Right lobe of liver (tissue), 6 donors: Measurements from ENCODE around the gene ART3. TPM values are rescaled to one million over a fixed set of nuclear protein-coding genes. Genes with fewer than 3 reads are reported as not detected.

Source experiments
- ATAC-seq, 4 donors: fragments of 200-7000 bp; cut with Tn5 transposase; one replicate each; pipeline ENCODE4 v1.9.1; 2020; ENCODE audit warnings: mild to moderate bottlenecking in 4 of 4, moderate library complexity in 4 of 4
- DNase-seq, 3 donors: peaks; one replicate each; pipeline ENCODE4 v3.0.0-alpha.2; 2020
- H3K27ac ChIP-seq, 3 donors: fragments of 200-600 bp; one replicate each; pipeline ENCODE4 v1.8.0; 2022
- H3K27me3 ChIP-seq, 2 donors: fragments of 200-600 bp; one replicate each; pipeline ENCODE4 v1.8.0; 2022
- H3K36me3 ChIP-seq, 4 donors: fragments of 200-600 bp; sonication (generic) in 1 of 4; one replicate each; pipeline versions ENCODE4 v1.5.1 to v1.8.0; 2017 to 2022; ENCODE audit warnings: control low read depth in 1 of 4
- H3K4me1 ChIP-seq, 4 donors: fragments of 200-600 bp; sonication (generic) in 1 of 4; one replicate each; pipeline versions ENCODE4 v1.5.1 to v1.8.0; 2017 to 2022; ENCODE audit warnings: control low read depth in 1 of 4
- H3K4me3 ChIP-seq, 3 donors: fragments of 200-600 bp; one replicate each; pipeline ENCODE4 v1.8.0; 2022
- H3K9me3 ChIP-seq, 4 donors: fragments of 200-600 bp; sonication (generic) in 1 of 4; one replicate each; pipeline versions ENCODE4 v1.5.1 to v1.8.0; 2017 to 2022; ENCODE audit warnings: control low read depth in 1 of 4
- CTCF ChIP-seq, 4 donors: fragments of 200-600 bp in 3 of 4; fragments of 450-650 bp in 1 of 4; IDR thresholded peaks; one replicate each; pipeline versions ENCODE4 v1.5.1 to v1.8.0; 2016 to 2022; ENCODE audit warnings: antibody characterized with exemption in 4 of 4, mild to moderate bottlenecking in 2 of 4
- POLR2A ChIP-seq: fragments of 450-650 bp; IDR thresholded peaks from one replicate; pipeline ENCODE4 v1.6.1; 2017; ENCODE audit warnings: antibody characterized with exemption, mild to moderate bottlenecking
- WGBS: methylation state at CpG from one replicate; pipeline ENCODE4 v1.1.6; 2018; ENCODE audit warnings: low coverage, low lambda C conversion rate; ENCODE audit not compliant: insufficient coverage; ENCODE audit errors: missing lambda C conversion rate; 5-methylcytosine and 5-hydroxymethylcytosine counted together
- intact Hi-C, 2 donors: fragments of 100-400 bp; cut with DNase I; formaldehyde crosslinking; loops; one replicate each; pipeline versions ENCODE4 v1.11.2 to v1.14.1; 2022
- total RNA-seq, 6 experiments: library from RNA; depleted of rRNA in 2 of 6; stranded (reverse); fragments of >200 nt in 2 of 6; fragmentation: NEBNext Ultra II Directional in 3 of 6; extraction: Animal tissue kit (Norgen Biotek cat#: 25700) in 3 of 6; gene quantifications; one replicate each; pipeline versions ENCODE4 v1.1.0 to v1.2.4, GENCODE V29; 2016 to 2023
- donor health status: DM: no; HTN: yes; CAD: no.
- donor health status: DM: no; HTN: no; CAD: no.
- donor health status: DM: no; HTN: no; CAD: no.
- donor health status: DM: no; HTN: yes; CAD: no.
- donor health status: DM: no; HTN: yes; CAD: no.

ART3 gene
- total RNA-seq, 6 experiments from 2014 or later = not detected

GRCh38 chr4:76053730-76054129, 20.8 kb upstream of the ART3 start:
- intact Hi-C loops = no loop called here
- ATAC-seq = no peak
- no peak overlapping the region for H3K27ac ChIP-seq
- no peak overlapping the region for H3K4me3 ChIP-seq
- 57% methylated on average over 4 of the region's 4 CpGs for WGBS
- DNase-seq = no peak
- H3K4me1 ChIP-seq = peaks cover 0 to 2% (median 0%) of the 10 kb centered on the region in 4 donors
- no peaks in the 10 kb centered on the region for H3K9me3 ChIP-seq
- TF ChIP-seq POLR2A (no peak), CTCF (IDR thresholded peaks at IDR 0.05) (no peak)
- no peaks in the 10 kb centered on the region for H3K27me3 ChIP-seq
- no peaks in the 10 kb centered on the region for H3K36me3 ChIP-seq

- ATAC-seq (no peak), DNase-seq (no peak)
- no peaks in the 10 kb centered on the region for H3K36me3 ChIP-seq
- 41% methylated on average over 1 of the region's 2 CpGs for WGBS
- intact Hi-C loops = no loop called here
- H3K27me3 ChIP-seq = no peaks in the 10 kb centered on the region
- no peak overlapping the region for H3K27ac ChIP-seq
- no peak overlapping the region for H3K4me3 ChIP-seq
- TF ChIP-seq POLR2A = no peak
- TF ChIP-seq CTCF (IDR thresholded peaks at IDR 0.05) = no peak
- H3K4me1 ChIP-seq = peaks cover 0 to 6% (median under 1%) of the 10 kb centered on the region in 4 donors
- H3K9me3 ChIP-seq = no peaks in the 10 kb centered on the region
These were observed 19.5 kb upstream of the ART3 start for GRCh38 chr4:76055016-76055415.

- WGBS = 85% methylated on average over 2 of the region's 2 CpGs
- H3K4me1 ChIP-seq = peaks cover 0 to 7% (median under 1%) of the 10 kb centered on the region in 4 donors
- H3K27ac ChIP-seq = no peak overlapping the region
- DNase-seq (no peak), ATAC-seq (no peak)
- no peak for TF ChIP-seq CTCF (IDR thresholded peaks at IDR 0.05)
- no peak for TF ChIP-seq POLR2A
- no peaks in the 10 kb centered on the region for H3K27me3 ChIP-seq
- H3K36me3 ChIP-seq = no peaks in the 10 kb centered on the region
- intact Hi-C loops = no loop called here
- H3K9me3 ChIP-seq = no peaks in the 10 kb centered on the region
- H3K4me3 ChIP-seq = no peak overlapping the region
These were observed 19.1 kb upstream of the ART3 start for GRCh38 chr4:76055421-76055820.

GRCh38 chr4:76058302-76058701, 16.2 kb upstream of the ART3 start:
- Histone ChIP-seq H3K4me3 (peak overlapping the region in 1 of 3 donors; percentile 33), H3K27ac (no peak overlapping the region), H3K36me3 (no peaks in the 10 kb centered on the region), H3K9me3 (no peaks in the 10 kb centered on the region), H3K27me3 (no peaks in the 10 kb centered on the region), H3K4me1 (peaks cover 0 to 7% (median under 1%) of the 10 kb centered on the region in 4 donors)
- intact Hi-C loops = no loop called here
- ATAC-seq = no peak
- TF ChIP-seq CTCF (IDR thresholded peaks at IDR 0.05) = no peak
- no peak for TF ChIP-seq POLR2A
- DNase-seq = no peak

- ATAC-seq (peak; percentile 71 to 91 (median 78)), DNase-seq (no peak)
- 12% methylated on average over 3 of the region's 3 CpGs for WGBS
- intact Hi-C loops = no loop called here
- no peak overlapping the region for H3K27ac ChIP-seq
- peak overlapping the region in 2 of 3 donors; percentile 14 to 33 for H3K4me3 ChIP-seq
- no peaks in the 10 kb centered on the region for H3K27me3 ChIP-seq
- H3K9me3 ChIP-seq = no peaks in the 10 kb centered on the region
- H3K4me1 ChIP-seq = peaks cover 0 to 7% (median under 1%) of the 10 kb centered on the region in 4 donors
- H3K36me3 ChIP-seq = no peaks in the 10 kb centered on the region
- TF ChIP-seq POLR2A (no peak), CTCF (IDR thresholded peaks at IDR 0.05) (no peak)
These were observed 15.6 kb upstream of the ART3 start for GRCh38 chr4:76058888-76059426.
